Tibial nerve (tissue), 4 donors: ENCODE measurements around the gene POLK. TPM values are rescaled to one million over a fixed set of nuclear protein-coding genes. Genes with fewer than 3 reads are reported as not detected.
"Not testable (repeated sequence)": the region's sequence is repeated elsewhere in the genome, so short reads cannot be mapped to it uniquely, and the experiment has no call there.

ENCODE experiments used
- DNase-seq, 2 donors: peaks; one replicate each; pipeline ENCODE4 v3.0.0-alpha.2; 2019; ENCODE audit warnings: low spot score in 2 of 2
- H3K27ac ChIP-seq, 4 donors: fragments of 200-600 bp; sonication (generic) in 3 of 4; one replicate each; pipeline ENCODE4 v1.5.1; 2017 to 2019; ENCODE audit warnings: mild to moderate bottlenecking in 1 of 4
- H3K27me3 ChIP-seq, 2 donors: fragments of 200-600 bp; sonication (generic) in 1 of 2; one replicate each; pipeline versions ENCODE4 v1.5.1 to v1.6.0; 2017 to 2019
- H3K36me3 ChIP-seq, 3 donors: fragments of 200-600 bp; sonication (generic); one replicate each; pipeline ENCODE4 v1.5.1; 2018 to 2019
- H3K4me1 ChIP-seq, 4 donors: fragments of 200-600 bp; sonication (generic) in 3 of 4; one replicate each; pipeline ENCODE4 v1.5.1; 2017 to 2019
- H3K4me3 ChIP-seq, 4 donors: fragments of 200-600 bp; sonication (generic) in 3 of 4; one replicate each; pipeline ENCODE4 v1.5.1; 2017 to 2019; ENCODE audit warnings: mild to moderate bottlenecking in 1 of 4, moderate library complexity in 1 of 4
- H3K9me3 ChIP-seq, 4 donors: fragments of 200-600 bp; sonication (generic) in 3 of 4; one replicate each; pipeline ENCODE4 v1.5.1; 2017 to 2019
- CTCF ChIP-seq, 5 experiments: fragments of 200-600 bp in 3 of 5; fragments of 450-650 bp in 2 of 5; sonication (generic) in 3 of 5; IDR thresholded peaks; one replicate each; pipeline ENCODE4 v1.5.1; 2016 to 2019; ENCODE audit warnings: antibody characterized with exemption in 5 of 5, mild to moderate bottlenecking in 3 of 5, moderate library complexity in 2 of 5
- EP300 ChIP-seq, 2 donors: sonication (generic); formaldehyde crosslinking; IDR thresholded peaks; one replicate each; pipeline ENCODE4 v1.6.1; 2017; ENCODE audit warnings: antibody characterized with exemption in 2 of 2, mild to moderate bottlenecking in 1 of 2
- POLR2A ChIP-seq, 2 donors: fragments of 450-650 bp; IDR thresholded peaks; one replicate each; pipeline ENCODE4 v1.6.1; 2017; ENCODE audit warnings: antibody characterized with exemption in 2 of 2, mild to moderate bottlenecking in 2 of 2, moderate library complexity in 2 of 2
- WGBS, 2 donors: methylation state at CpG; one replicate each; pipeline ENCODE4 v1.1.5; 2018; 5-methylcytosine and 5-hydroxymethylcytosine counted together
- total RNA-seq, 4 donors: library from RNA; depleted of rRNA; stranded (reverse); fragments of >200 nt; gene quantifications; one replicate each; pipeline ENCODE4 v1.1.0, GENCODE V29; 2016

POLK gene
- total RNA-seq, 4 donors from 2014 or later = 48.6 to 58.8 (median 56.2) TPM

- H3K4me1 ChIP-seq = peaks cover 0 to 25% (median 10%) of the 10 kb centered on the region in 4 donors
- H3K27ac ChIP-seq = peak overlapping the region in 2 of 4 donors; percentile 12 to 20
- H3K36me3 ChIP-seq = peaks cover 0 to 15% (median 4%) of the 10 kb centered on the region in 3 donors
- no peak for DNase-seq
- no peak overlapping the region for H3K4me3 ChIP-seq
- peak in 1 of 2 donors; percentile 60 for TF ChIP-seq EP300 (IDR thresholded peaks at IDR 0.05)
- no peak for TF ChIP-seq CTCF (IDR thresholded peaks at IDR 0.05)
- peaks cover 0 to 22% (median 10%) of the 10 kb centered on the region in 4 donors for H3K9me3 ChIP-seq
- 50 to 59% methylated on average over 6 of the region's 6 CpGs for WGBS, 2 donors
- no peaks in the 10 kb centered on the region for H3K27me3 ChIP-seq
These were observed 55.1 kb downstream of the POLK start for GRCh38 chr5:75566710-75567309.

- Histone ChIP-seq H3K4me3 (no peak overlapping the region), H3K4me1 (peaks cover 0 to 25% (median 10%) of the 10 kb centered on the region in 4 donors), H3K9me3 (peaks cover 0 to 20% (median 8%) of the 10 kb centered on the region in 4 donors), H3K27ac (no peak overlapping the region), H3K27me3 (no peaks in the 10 kb centered on the region), H3K36me3 (peaks cover 0 to 15% (median 4%) of the 10 kb centered on the region in 3 donors)
- WGBS, 2 donors = 59 to 60% methylated on average over 2 of the region's 2 CpGs
- no peak for TF ChIP-seq POLR2A (IDR thresholded peaks at IDR 0.05)
- no peak for TF ChIP-seq EP300 (IDR thresholded peaks at IDR 0.05)
- no peak for TF ChIP-seq CTCF (IDR thresholded peaks at IDR 0.05)
- no peak for DNase-seq
These were observed 56.0 kb downstream of the POLK start for GRCh38 chr5:75567710-75568109.

- Histone ChIP-seq H3K4me3 (no peak overlapping the region), H3K9me3 (peaks cover 0 to 16% (median 6%) of the 10 kb centered on the region in 4 donors), H3K27me3 (no peaks in the 10 kb centered on the region), H3K36me3 (peaks cover 0 to 13% (median 4%) of the 10 kb centered on the region in 3 donors), H3K27ac (no peak overlapping the region), H3K4me1 (peaks cover 0 to 25% (median 10%) of the 10 kb centered on the region in 4 donors)
- no peak for DNase-seq
- 83 to 85% methylated on average over 2 of the region's 2 CpGs for WGBS, 2 donors
- no peak for TF ChIP-seq CTCF (IDR thresholded peaks at IDR 0.05)
- TF ChIP-seq POLR2A (IDR thresholded peaks at IDR 0.05) = no peak
- no peak for TF ChIP-seq EP300 (IDR thresholded peaks at IDR 0.05)
These were observed 56.5 kb downstream of the POLK start for GRCh38 chr5:75568202-75568601.

GRCh38 chr5:75571547-75571946 lies 59.9 kb downstream of the POLK start:
- Histone ChIP-seq H3K4me1 (peaks cover 0 to 38% (median 10%) of the 10 kb centered on the region in 4 donors), H3K27ac (no peak overlapping the region), H3K27me3 (no peaks in the 10 kb centered on the region), H3K9me3 (no peaks in the 10 kb centered on the region), H3K36me3 (peaks cover 0 to 8% (median 4%) of the 10 kb centered on the region in 3 donors), H3K4me3 (no peak overlapping the region)
- WGBS, 2 donors = 84 to 85% methylated on average over 2 of the region's 2 CpGs
- TF ChIP-seq POLR2A (IDR thresholded peaks at IDR 0.05) (no peak), CTCF (IDR thresholded peaks at IDR 0.05) (no peak), EP300 (IDR thresholded peaks at IDR 0.05) (no peak)
- DNase-seq = no peak

GRCh38 chr5:75574791-75575190 lies 63.1 kb downstream of the POLK start:
- no peak for TF ChIP-seq CTCF (IDR thresholded peaks at IDR 0.05)
- TF ChIP-seq EP300 (IDR thresholded peaks at IDR 0.05) = no peak
- TF ChIP-seq POLR2A (IDR thresholded peaks at IDR 0.05) = no peak
- H3K36me3 ChIP-seq = peaks cover 0 to 25% (median 2%) of the 10 kb centered on the region in 3 donors
- H3K27me3 ChIP-seq = no peaks in the 10 kb centered on the region
- no peaks in the 10 kb centered on the region for H3K9me3 ChIP-seq
- peak overlapping the region in 2 of 4 donors; percentile 31 to 56 for H3K27ac ChIP-seq
- WGBS, 2 donors = 48 to 51% methylated on average over 3 of the region's 3 CpGs
- H3K4me3 ChIP-seq = no peak overlapping the region
- no peak for DNase-seq
- H3K4me1 ChIP-seq = peaks cover 0 to 26% (median 4%) of the 10 kb centered on the region in 4 donors

- DNase-seq, H3K4me3 ChIP-seq, H3K27ac ChIP-seq, H3K9me3 ChIP-seq, H3K27me3 ChIP-seq: not testable (repeated sequence)
- H3K36me3 ChIP-seq = peaks cover 0 to 39% (median 0%) of the 10 kb centered on the region in 3 donors
- H3K4me1 ChIP-seq = peaks cover 0 to 19% (median 2%) of the 10 kb centered on the region in 4 donors
- whole genome bisulfite sequencing, 2 donors = 96% methylated on average over 8 of the region's 8 CpGs
These were observed 66.6 kb downstream of the POLK start for GRCh38 chr5:75578280-75578679.
